ENCODE measurements around the gene ANKRD12. TPM values are rescaled to one million over a fixed set of nuclear protein-coding genes. Genes with fewer than 3 reads are reported as not detected.

Gene ANKRD12
- total and polyA plus RNA-seq, 10 of the 15 experiments (the other 5 are each of a cell fraction or from before 2014, with no cell fraction given), result 5.9 to 45.7 (median 20.2) TPM

DNA sequence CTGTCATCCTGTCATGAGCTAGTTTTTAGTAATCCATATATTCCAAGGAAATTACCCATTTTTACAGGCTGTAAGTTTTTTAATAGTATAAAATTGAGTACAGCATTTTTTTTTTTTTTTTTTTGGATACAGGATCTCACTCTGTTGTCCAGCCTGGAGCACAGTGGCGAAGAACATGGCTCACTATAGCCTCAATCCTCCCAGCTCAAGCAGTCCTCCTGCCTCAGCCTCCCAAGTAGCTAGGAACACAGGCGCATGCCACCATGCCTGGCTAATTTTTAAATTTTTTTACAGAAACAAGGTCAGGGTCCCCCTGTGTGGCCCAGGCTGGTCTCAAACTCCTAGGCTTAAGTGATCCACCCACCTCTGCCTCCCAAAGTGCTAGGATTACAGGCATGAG is 56.5 kb downstream of the ANKRD12 start (continued):
- TF ChIP-seq ETV6 (conservative IDR thresholded peaks at IDR 0.05 in 1 of 2, IDR thresholded peaks at IDR 0.05 in 1 of 2; ENCODE audit: borderline replicate concordance in 1 of 2, low read depth in 1 of 2), result no peak
- TF ChIP-seq RCOR1 (conservative IDR thresholded peaks at IDR 0.05; ENCODE audit: low read depth, low read length), result no peak
- TF ChIP-seq EP300 (IDR thresholded peaks at IDR 0.05; ENCODE audit: borderline replicate concordance in 1 of 2, control insufficient read depth in 1 of 2, low read depth in 2 of 2, low read length in 2 of 2), result no peak
- no peak for TF ChIP-seq ZNF217 (IDR thresholded peaks at IDR 0.05)

DNA sequence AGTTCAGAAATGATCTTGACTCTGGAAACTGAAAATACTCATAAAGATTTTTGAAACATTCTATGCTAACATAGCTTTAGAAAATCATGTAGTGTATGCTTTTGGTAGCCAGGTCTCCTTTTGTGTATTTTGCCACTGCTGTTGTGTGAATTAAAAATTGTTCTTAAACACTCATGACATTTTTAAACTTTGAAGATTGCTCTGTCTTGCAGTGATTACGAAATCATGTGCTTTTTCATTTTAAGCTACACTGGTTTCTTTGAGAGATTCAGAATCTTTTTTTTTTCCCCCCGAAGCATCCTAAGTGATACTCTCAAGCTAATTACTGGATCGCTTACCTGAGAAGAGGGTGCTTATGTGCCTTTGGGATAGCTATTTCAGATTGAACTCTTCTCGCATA is 60.0 kb downstream of the ANKRD12 start:
- Histone ChIP-seq H3K79me2 (ENCODE audit: control insufficient read depth, insufficient read depth, low read length) (no peaks in the 10 kb centered on the region), H3K4me3 (no peak overlapping the region), H3K4me1 (ENCODE audit: control insufficient read depth, insufficient read depth, low read length) (no peaks in the 10 kb centered on the region), H3K4me2 (ENCODE audit: control insufficient read depth, insufficient read depth) (no peak overlapping the region), H3K9ac (ENCODE audit: control insufficient read depth, insufficient read depth, low read length) (no peak overlapping the region), H3K27ac (ENCODE audit: control insufficient read depth, insufficient read depth) (no peak overlapping the region), H3K9me3 (replicated peaks; ENCODE audit: control insufficient read depth, insufficient read depth, low read length) (no peaks in the 10 kb centered on the region), H2AFZ (ENCODE audit: control insufficient read depth, low read depth, low read length) (no peak overlapping the region), H4K20me1 (ENCODE audit: control insufficient read depth, insufficient read depth) (no peaks in the 10 kb centered on the region), H3K27me3 (replicated peaks in 1 of 2; ENCODE audit: control insufficient read depth in 2 of 2, insufficient read depth in 2 of 2, low read length in 1 of 2) (no peaks in the 10 kb centered on the region), H3K36me3 (ENCODE audit: control insufficient read depth in 2 of 2, insufficient read depth in 2 of 2, low read length in 1 of 2) (peaks cover 0 to 13% of the 10 kb centered on the region in 2 experiments; a peak in 3 of 4 replicates)
- 96% methylated on average over 4 of the region's 4 CpGs for WGBS (ENCODE audit: insufficient coverage, insufficient replicate concordance, low lambda C conversion rate, missing lambda C conversion rate)
- intact Hi-C loops (cut with micrococcal nuclease; ENCODE audit: unreplicated experiment) (no loop called here), in situ Hi-C loops (cut with MboI) (no loop called here)
- ChIA-PET SMC1A (ENCODE audit: uncharacterized antibody, unreplicated experiment) (interaction anchor here (1.5 kb wide), 1 partner anchor 16 kb away, joined by 4 read pairs; no protein-coding TSS in a partner anchor), RAD21 (ENCODE audit: unreplicated experiment) (no interaction called here), POLR2A (no interaction called here), CTCF (no interaction called here)
- peak; percentile 13 for FAIRE-seq
- DNase-seq (ENCODE audit: low read depth, low spot score), result no peak
- no peak for ATAC-seq
- BruUV-seq (replicated peaks), result no TSS peak
- TF ChIP-seq, protein P1, sequence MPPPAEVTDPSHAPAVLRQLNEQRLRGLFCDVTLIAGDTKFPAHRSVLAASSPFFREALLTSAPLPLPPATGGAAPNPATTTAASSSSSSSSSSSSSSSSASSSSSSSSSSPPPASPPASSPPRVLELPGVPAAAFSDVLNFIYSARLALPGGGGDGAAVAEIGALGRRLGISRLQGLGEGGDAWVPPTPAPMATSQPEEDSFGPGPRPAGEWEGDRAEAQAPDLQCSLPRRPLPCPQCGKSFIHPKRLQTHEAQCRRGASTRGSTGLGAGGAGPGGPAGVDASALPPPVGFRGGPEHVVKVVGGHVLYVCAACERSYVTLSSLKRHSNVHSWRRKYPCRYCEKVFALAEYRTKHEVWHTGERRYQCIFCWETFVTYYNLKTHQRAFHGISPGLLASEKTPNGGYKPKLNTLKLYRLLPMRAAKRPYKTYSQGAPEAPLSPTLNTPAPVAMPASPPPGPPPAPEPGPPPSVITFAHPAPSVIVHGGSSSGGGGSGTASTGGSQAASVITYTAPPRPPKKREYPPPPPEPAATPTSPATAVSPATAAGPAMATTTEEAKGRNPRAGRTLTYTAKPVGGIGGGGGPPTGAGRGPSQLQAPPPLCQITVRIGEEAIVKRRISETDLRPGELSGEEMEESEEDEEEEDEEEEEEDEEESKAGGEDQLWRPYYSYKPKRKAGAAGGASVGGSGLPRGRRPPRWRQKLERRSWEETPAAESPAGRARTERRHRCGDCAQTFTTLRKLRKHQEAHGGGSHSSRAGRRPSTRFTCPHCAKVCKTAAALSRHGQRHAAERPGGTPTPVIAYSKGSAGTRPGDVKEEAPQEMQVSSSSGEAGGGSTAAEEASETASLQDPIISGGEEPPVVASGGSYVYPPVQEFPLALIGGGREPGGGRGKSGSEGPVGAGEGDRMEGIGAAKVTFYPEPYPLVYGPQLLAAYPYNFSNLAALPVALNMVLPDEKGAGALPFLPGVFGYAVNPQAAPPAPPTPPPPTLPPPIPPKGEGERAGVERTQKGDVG (CRISPR knock-in tag; IDR thresholded peaks at IDR 0.05), result no peak
- TF ChIP-seq RFX5 (IDR thresholded peaks at IDR 0.05; ENCODE audit: low read depth, low read length) (no peak), TCF3 (IDR thresholded peaks at IDR 0.05; ENCODE audit: borderline replicate concordance, insufficient read depth, low read depth, low read length) (no peak), WRNIP1 (IDR thresholded peaks at IDR 0.05; ENCODE audit: borderline replicate concordance, low read depth, low read length) (no peak), CREM (IDR thresholded peaks at IDR 0.05; ENCODE audit: low read depth) (no peak), NR2C1 (IDR thresholded peaks at IDR 0.05) (no peak), TCF12 (IDR thresholded peaks at IDR 0.05; ENCODE audit: low read depth, low read length) (no peak), FOS (IDR thresholded peaks at IDR 0.05; ENCODE audit: borderline replicate concordance, extremely low read depth, insufficient read length) (no peak), TARDBP (IDR thresholded peaks at IDR 0.05; ENCODE audit: borderline replicate concordance) (no peak), MYB (IDR thresholded peaks at IDR 0.05; ENCODE audit: borderline replicate concordance, low read depth, low read length) (no peak)
- TF ChIP-seq, protein P2, sequence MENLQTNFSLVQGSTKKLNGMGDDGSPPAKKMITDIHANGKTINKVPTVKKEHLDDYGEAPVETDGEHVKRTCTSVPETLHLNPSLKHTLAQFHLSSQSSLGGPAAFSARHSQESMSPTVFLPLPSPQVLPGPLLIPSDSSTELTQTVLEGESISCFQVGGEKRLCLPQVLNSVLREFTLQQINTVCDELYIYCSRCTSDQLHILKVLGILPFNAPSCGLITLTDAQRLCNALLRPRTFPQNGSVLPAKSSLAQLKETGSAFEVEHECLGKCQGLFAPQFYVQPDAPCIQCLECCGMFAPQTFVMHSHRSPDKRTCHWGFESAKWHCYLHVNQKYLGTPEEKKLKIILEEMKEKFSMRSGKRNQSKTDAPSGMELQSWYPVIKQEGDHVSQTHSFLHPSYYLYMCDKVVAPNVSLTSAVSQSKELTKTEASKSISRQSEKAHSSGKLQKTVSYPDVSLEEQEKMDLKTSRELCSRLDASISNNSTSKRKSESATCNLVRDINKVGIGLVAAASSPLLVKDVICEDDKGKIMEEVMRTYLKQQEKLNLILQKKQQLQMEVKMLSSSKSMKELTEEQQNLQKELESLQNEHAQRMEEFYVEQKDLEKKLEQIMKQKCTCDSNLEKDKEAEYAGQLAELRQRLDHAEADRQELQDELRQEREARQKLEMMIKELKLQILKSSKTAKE (IDR thresholded peaks at IDR 0.05; ENCODE audit: low read depth, poor library complexity, severe bottlenecking), result no peak
- TF ChIP-seq, protein P3, sequence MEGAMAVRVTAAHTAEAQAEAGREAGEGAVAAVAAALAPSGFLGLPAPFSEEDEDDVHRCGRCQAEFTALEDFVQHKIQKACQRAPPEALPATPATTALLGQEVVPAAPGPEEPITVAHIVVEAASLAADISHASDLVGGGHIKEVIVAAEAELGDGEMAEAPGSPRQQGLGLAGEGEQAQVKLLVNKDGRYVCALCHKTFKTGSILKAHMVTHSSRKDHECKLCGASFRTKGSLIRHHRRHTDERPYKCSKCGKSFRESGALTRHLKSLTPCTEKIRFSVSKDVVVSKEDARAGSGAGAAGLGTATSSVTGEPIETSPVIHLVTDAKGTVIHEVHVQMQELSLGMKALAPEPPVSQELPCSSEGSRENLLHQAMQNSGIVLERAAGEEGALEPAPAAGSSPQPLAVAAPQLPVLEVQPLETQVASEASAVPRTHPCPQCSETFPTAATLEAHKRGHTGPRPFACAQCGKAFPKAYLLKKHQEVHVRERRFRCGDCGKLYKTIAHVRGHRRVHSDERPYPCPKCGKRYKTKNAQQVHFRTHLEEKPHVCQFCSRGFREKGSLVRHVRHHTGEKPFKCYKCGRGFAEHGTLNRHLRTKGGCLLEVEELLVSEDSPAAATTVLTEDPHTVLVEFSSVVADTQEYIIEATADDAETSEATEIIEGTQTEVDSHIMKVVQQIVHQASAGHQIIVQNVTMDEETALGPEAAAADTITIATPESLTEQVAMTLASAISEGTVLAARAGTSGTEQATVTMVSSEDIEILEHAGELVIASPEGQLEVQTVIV (IDR thresholded peaks at IDR 0.05; ENCODE audit: borderline replicate concordance, partially characterized antibody), result no peak

Measured in GM12878 (cell line).